Naive thymus-derived CD8-positive, alpha-beta T cell (primary cell): ENCODE data around the gene FEZF1. TPM values are rescaled to one million over a fixed set of nuclear protein-coding genes. Genes with fewer than 3 reads are reported as not detected.
"Not testable (repeated sequence)": the region's sequence is repeated elsewhere in the genome, so short reads cannot be mapped to it uniquely, and the experiment has no call there.

ENCODE experiments used
- ATAC-seq, 2 donors: fragments of 150-1000 bp; cut with Tn5 transposase in 1 of 2; sonication (Bioruptor Pico), chemical (Tn5 transposase) in 1 of 2; 1 replicate in 1 of 2; 2 replicates in 1 of 2; pipeline ENCODE4 v1.10.0; 2021; ENCODE audit warnings: mild to moderate bottlenecking in 2 of 2, moderate library complexity in 2 of 2
- POLR2A ChIA-PET: fragments of 350-600 bp; sonication (Branson Sonifier 250); formaldehyde crosslinking; loops from one replicate; lab custom pipeline; 2021; ENCODE audit warnings: antibody characterized with exemption; lab: Charles Lee
- DNase-seq, 10 donors: peaks; one replicate each; pipeline versions ENCODE4 v3.0.0 to v3.0.0-alpha.2; 2020 to 2022
- H3K27ac Mint-ChIP-seq, 10 donors: one replicate each; pipeline ENCODE4 v1.8.0; 2020 to 2022; ENCODE audit warnings: mild to moderate bottlenecking in 10 of 10, mixed read lengths in 10 of 10, moderate library complexity in 4 of 10, inconsistent platforms in 1 of 10
- H3K27me3 Mint-ChIP-seq, 5 donors: one replicate each; pipeline ENCODE4 v1.8.0; 2021 to 2022; ENCODE audit warnings: mixed read lengths in 5 of 5
- H3K36me3 Mint-ChIP-seq, 3 donors: one replicate each; pipeline ENCODE4 v1.8.0; 2020 to 2022; ENCODE audit warnings: mixed read lengths in 3 of 3, mild to moderate bottlenecking in 2 of 3, inconsistent platforms in 1 of 3
- H3K4me1 Mint-ChIP-seq, 4 donors: one replicate each; pipeline ENCODE4 v1.8.0; 2021 to 2022; ENCODE audit warnings: mixed read lengths in 4 of 4
- H3K4me3 Mint-ChIP-seq, 10 donors: one replicate each; pipeline ENCODE4 v1.8.0; 2020 to 2022; ENCODE audit warnings: mild to moderate bottlenecking in 10 of 10, mixed read lengths in 10 of 10, moderate library complexity in 6 of 10, inconsistent platforms in 1 of 10
- H3K9me3 Mint-ChIP-seq, 9 donors: one replicate each; pipeline ENCODE4 v1.8.0; 2020 to 2022; ENCODE audit warnings: mixed read lengths in 9 of 9, mild to moderate bottlenecking in 3 of 9, inconsistent platforms in 1 of 9, moderate library complexity in 1 of 9
- polyA plus RNA-seq, 3 donors: library from polyadenylated mRNA; unstranded; fragments of 300-500 nt; fragmentation: Illumina TruSeq; gene quantifications; one replicate each; pipeline ENCODE4 v1.2.3, GENCODE V29; 2021
- total RNA-seq, 8 experiments: library from RNA in 2 of 8; stranded (reverse) in 2 of 8; gene quantifications; one replicate each; pipeline ENCODE4 v1.2.3 and lab custom pipeline; 2021 to 2026

The FEZF1 gene
- total and polyA plus RNA-seq, 5 experiments from 2014 or later = not detected

DNA sequence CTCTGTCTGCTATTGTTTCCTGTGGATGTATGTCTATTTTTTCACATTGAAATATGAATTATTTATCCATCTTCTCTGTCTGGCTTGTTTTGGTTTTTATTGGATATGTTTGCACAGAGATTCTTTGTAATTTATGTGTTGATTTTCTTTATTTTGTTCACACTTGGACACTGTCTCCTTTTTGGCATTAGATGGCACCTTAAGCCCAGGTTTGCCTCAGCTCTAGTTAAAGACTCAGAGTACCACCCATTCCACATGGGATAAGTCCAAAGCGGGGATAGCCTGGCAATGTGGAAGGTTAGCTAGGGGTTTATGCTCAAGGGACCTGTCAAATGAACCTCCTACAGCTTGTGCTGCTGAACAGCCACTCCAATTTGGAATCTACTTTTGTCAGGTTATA is 14.1 kb downstream of the FEZF1 start:
- H3K9me3 Mint-ChIP-seq = peaks cover 0 to 35% (median 13%) of the 10 kb centered on the region in 9 donors
- H3K4me1 Mint-ChIP-seq = no peaks in the 10 kb centered on the region
- POLR2A ChIA-PET = no interaction called here
- no peak overlapping the region for H3K4me3 Mint-ChIP-seq
- H3K36me3 Mint-ChIP-seq = peaks cover 0 to 4% (median 0%) of the 10 kb centered on the region in 3 donors
- no peak for ATAC-seq
- H3K27me3 Mint-ChIP-seq = peaks cover 0 to 15% (median 3%) of the 10 kb centered on the region in 5 donors
- no peak for DNase-seq
- H3K27ac Mint-ChIP-seq = no peak overlapping the region

DNA sequence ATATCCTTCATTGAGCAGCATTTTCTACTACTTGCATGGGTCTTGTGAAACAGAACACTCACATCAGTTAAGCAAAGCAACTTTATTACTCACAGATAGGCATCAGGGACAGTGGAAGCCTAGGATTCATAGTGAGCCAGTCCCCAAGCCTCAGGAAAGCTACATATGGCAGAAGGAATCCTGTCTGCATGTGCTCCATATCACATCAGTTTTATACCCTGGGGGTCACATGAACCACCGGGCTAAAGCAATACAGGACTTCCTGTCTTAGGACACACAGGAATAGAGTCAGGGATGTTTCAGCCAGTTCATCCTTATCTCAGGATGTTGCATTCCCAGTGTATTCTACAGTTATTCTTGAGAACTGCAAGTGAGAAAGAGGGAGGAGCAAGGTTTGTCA is 15.1 kb downstream of the FEZF1 start:
- no peak overlapping the region for H3K4me3 Mint-ChIP-seq
- DNase-seq (no peak), ATAC-seq (no peak)
- peaks cover 0 to 35% (median 14%) of the 10 kb centered on the region in 9 donors for H3K9me3 Mint-ChIP-seq
- no peaks in the 10 kb centered on the region for H3K4me1 Mint-ChIP-seq
- peaks cover 0 to 9% (median 1%) of the 10 kb centered on the region in 5 donors for H3K27me3 Mint-ChIP-seq
- H3K36me3 Mint-ChIP-seq = peaks cover 0 to 4% (median 0%) of the 10 kb centered on the region in 3 donors
- H3K27ac Mint-ChIP-seq = no peak overlapping the region
- POLR2A ChIA-PET = no interaction called here

DNA sequence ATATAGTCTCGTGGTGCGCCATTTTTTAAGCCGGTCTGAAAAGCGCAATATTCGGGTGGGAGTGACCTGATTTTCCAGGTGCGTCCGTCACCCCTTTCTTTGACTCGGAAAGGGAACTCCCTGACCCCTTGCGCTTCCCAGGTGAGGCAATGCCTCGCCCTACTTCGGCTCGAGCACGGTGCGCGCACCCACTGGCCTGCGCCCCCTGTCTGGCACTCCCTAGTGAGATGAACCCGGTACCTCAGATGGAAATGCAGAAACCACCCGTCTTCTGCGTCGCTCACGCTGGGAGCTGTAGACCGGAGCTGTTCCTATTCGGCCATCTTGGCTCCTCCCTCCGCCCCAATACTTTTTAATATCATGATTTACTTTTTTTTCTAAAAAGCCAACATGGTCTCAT is 19.9 kb downstream of the FEZF1 start:
- H3K27me3 Mint-ChIP-seq, POLR2A ChIA-PET, DNase-seq: not testable (repeated sequence)

DNA sequence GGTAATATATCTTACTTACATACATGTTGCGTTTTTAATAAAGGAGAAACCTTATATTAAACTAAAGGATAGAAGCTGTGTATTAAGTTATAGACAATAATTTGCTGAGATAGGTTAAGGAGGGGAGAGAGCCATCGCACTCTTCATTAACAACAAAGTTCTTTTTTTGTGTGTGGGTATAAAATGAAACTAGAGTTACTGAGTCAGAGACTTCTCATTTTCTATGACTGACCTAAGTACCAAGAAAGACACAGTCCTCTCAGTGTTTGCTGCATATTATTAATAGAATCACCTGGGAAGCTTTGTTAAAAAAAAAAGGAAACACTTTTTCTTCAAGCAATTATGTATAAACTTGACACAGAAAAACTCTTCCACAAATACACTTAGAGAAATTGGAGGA is 31.4 kb downstream of the FEZF1 start:
- Mint-ChIP-seq H3K27me3 (peaks cover 0 to 3% (median 0%) of the 10 kb centered on the region in 5 donors), H3K4me3 (no peak overlapping the region), H3K4me1 (no peaks in the 10 kb centered on the region), H3K36me3 (no peaks in the 10 kb centered on the region), H3K27ac (no peak overlapping the region), H3K9me3 (peaks cover 0 to 23% (median 2%) of the 10 kb centered on the region in 9 donors)
- DNase-seq (no peak), ATAC-seq (no peak)
- POLR2A ChIA-PET = no interaction called here

More for the DNA sequence above, 19.9 kb downstream of the FEZF1 start:
- H3K36me3 Mint-ChIP-seq, H3K4me1 Mint-ChIP-seq, H3K4me3 Mint-ChIP-seq, ATAC-seq, H3K27ac Mint-ChIP-seq: not testable (repeated sequence)
- H3K9me3 Mint-ChIP-seq = peaks cover 0 to 29% (median 8%) of the 10 kb centered on the region in 9 donors

DNA sequence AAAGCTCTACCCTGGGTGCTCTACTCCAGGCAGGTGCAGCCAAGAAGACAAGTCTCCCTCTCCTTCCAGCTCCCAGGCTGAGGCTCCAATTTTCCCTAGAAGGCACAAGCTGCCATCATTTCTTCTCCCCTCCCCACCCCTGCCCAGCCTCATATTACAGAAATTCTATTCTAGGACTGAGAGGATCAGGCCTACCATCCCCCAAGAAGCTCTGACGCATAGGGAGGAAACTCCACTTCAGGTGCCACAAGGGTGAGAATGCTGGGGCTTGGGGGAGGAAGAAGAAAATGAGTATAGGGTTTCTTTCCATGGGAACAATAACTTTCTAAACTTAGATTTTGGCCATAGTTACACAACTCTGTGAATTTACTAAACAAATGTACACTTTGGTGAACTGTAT is 35.3 kb downstream of the FEZF1 start:
- DNase-seq (no peak), ATAC-seq (no peak)
- Mint-ChIP-seq H3K36me3 (no peaks in the 10 kb centered on the region), H3K27me3 (peaks cover 0 to 4% (median 0%) of the 10 kb centered on the region in 5 donors), H3K4me1 (no peaks in the 10 kb centered on the region), H3K9me3 (peaks cover 0 to 19% (median 0%) of the 10 kb centered on the region in 9 donors), H3K27ac (no peak overlapping the region), H3K4me3 (no peak overlapping the region)
- POLR2A ChIA-PET = no interaction called here

DNA sequence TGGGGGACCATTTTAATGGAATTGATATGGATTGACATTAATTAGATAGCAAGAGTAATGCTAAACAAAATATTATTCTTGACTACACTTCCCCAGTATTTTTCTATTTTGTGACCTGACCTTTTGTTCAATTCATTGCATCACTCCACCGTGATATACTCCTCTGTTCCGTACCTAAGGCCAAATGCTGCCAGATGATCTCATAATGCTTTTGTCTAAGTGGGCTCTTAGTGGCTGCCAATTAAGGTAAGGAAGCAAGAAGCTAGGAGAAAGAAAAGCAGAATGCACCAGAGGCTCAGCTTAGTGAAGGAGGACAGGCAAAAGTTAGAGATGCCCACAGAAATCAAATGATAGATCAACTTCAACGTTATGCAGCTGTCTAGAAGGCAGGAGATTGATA is 36.4 kb downstream of the FEZF1 start:
- peaks cover 0 to 7% (median 0%) of the 10 kb centered on the region in 5 donors for H3K27me3 Mint-ChIP-seq
- peaks cover 0 to 26% (median 0%) of the 10 kb centered on the region in 9 donors for H3K9me3 Mint-ChIP-seq
- no peaks in the 10 kb centered on the region for H3K4me1 Mint-ChIP-seq
- H3K36me3 Mint-ChIP-seq = no peaks in the 10 kb centered on the region
- no peak overlapping the region for H3K4me3 Mint-ChIP-seq
- ATAC-seq (no peak), DNase-seq (no peak)
- H3K27ac Mint-ChIP-seq = no peak overlapping the region
- POLR2A ChIA-PET = no interaction called here

DNA sequence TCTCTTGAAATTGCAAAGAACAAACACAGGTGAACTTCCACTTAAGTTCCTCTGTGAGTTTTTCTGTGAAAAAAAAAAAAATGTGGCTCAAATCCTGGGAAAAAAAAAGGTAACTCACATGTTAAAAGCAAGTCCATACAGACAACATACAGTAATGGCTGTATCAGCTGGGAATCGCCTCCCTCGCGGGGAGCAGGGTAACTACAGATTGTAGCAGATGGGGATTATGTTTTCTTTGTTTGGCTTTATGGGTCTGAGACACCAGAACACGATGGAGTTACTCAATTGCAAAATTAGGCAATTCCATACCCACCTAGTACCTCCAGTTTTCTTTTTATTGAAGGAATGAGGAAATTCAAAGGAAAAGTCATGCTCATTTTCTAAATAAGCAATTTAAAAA is 42.3 kb downstream of the FEZF1 start:
- POLR2A ChIA-PET = no interaction called here
- no peak for ATAC-seq
- peaks cover 0 to 17% (median 1%) of the 10 kb centered on the region in 5 donors for H3K27me3 Mint-ChIP-seq

DNA sequence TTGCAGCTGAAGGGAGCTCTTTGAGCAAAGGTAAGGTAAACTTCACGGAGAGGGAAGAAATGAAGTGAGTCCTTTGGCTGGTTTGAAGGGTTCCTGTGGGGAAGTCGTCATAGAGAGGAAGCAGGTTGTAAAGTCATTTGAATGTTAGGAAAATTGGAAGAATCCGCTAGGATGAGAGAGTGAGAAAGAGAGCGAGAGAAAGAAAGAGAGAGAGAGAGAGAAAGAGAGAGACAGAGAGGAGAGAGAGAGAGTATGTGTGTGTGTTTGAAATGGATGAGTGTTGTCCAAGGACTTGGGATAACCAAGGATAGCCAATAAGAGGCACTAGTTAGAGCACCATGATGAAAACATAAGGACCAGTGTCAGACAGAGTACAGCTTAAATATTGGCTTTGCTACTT is 43.1 kb downstream of the FEZF1 start:
- DNase-seq = no peak
- Mint-ChIP-seq H3K4me3 (no peak overlapping the region), H3K36me3 (no peaks in the 10 kb centered on the region), H3K27me3 (peaks cover 0 to 17% (median 1%) of the 10 kb centered on the region in 5 donors), H3K9me3 (peaks cover 0 to 26% (median 0%) of the 10 kb centered on the region in 9 donors), H3K27ac (no peak overlapping the region), H3K4me1 (no peaks in the 10 kb centered on the region)
- POLR2A ChIA-PET = no interaction called here
- no peak for ATAC-seq

More for the DNA sequence above, 42.3 kb downstream of the FEZF1 start:
- DNase-seq = no peak
- no peaks in the 10 kb centered on the region for H3K4me1 Mint-ChIP-seq
- no peaks in the 10 kb centered on the region for H3K36me3 Mint-ChIP-seq
- H3K27ac Mint-ChIP-seq = no peak overlapping the region
- H3K9me3 Mint-ChIP-seq = peaks cover 0 to 26% (median 0%) of the 10 kb centered on the region in 9 donors
- no peak overlapping the region for H3K4me3 Mint-ChIP-seq

DNA sequence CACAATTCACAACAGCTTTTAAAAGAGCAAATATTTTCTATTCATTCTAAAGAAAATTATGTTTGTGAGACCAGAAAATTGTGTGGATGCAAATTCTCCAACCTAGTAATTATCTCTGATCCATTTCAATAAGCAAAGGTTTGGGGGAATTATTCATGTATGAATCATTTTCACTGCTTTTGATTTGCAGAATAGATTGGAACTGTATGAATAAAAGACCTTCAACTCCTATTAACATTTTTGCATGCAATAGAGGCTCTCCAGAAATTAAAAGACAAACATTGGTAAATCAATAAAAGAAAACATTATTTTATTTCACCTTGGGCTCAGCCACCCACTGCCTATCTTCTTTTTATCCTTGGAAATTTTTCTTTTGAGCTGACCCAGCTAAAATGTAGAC is 43.5 kb downstream of the FEZF1 start:
- Mint-ChIP-seq H3K4me1 (no peaks in the 10 kb centered on the region), H3K27me3 (peaks cover 0 to 17% (median 1%) of the 10 kb centered on the region in 5 donors), H3K36me3 (no peaks in the 10 kb centered on the region), H3K9me3 (peaks cover 0 to 25% (median 0%) of the 10 kb centered on the region in 9 donors), H3K4me3 (no peak overlapping the region), H3K27ac (no peak overlapping the region)
- no peak for DNase-seq
- no peak for ATAC-seq
- POLR2A ChIA-PET = no interaction called here

DNA sequence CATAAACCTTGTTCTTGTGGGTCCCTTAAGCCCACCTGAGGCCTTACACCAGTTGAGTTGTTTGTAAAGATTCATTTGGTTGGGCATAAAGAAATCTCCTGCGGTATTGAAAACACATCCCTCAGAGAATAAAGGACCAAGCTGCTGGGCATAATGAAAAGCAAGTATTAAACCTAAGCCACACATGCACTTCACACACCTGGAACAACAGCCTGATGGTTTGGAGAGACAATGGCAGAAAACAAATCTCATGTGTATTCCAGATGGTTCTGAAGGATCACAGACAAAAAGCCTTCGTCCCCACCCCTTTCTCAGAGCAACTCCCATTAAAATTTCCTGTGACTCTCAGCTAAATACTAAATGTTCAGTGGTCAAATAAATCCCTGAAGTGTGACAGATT is 44.2 kb downstream of the FEZF1 start:
- DNase-seq (no peak), ATAC-seq (no peak)
- peaks cover 0 to 18% (median 0%) of the 10 kb centered on the region in 9 donors for H3K9me3 Mint-ChIP-seq
- POLR2A ChIA-PET = no interaction called here
- peaks cover 0 to 17% (median 1%) of the 10 kb centered on the region in 5 donors for H3K27me3 Mint-ChIP-seq
- H3K4me1 Mint-ChIP-seq = no peaks in the 10 kb centered on the region
- no peaks in the 10 kb centered on the region for H3K36me3 Mint-ChIP-seq
- no peak overlapping the region for H3K4me3 Mint-ChIP-seq
- H3K27ac Mint-ChIP-seq = no peak overlapping the region

DNA sequence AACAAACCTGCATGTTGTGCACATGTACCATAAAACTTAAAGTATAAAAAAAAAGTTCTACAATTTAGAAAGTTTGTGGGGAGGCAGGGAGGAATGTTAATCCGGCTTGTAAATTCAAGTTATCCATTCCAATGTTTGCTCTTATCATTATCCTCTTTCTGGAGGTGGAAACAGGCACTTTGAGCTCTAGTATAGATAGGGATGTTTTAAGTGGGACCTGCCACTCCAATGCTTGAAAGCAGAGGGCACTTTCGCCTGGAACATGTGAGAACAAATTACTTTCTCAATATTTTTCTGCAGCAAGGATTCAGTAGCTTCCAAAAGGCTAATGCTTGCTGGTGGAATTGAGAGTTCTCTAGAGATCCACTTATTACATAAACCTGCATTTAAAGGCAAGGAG is 45.6 kb downstream of the FEZF1 start:
- no peaks in the 10 kb centered on the region for H3K36me3 Mint-ChIP-seq
- H3K4me1 Mint-ChIP-seq = no peaks in the 10 kb centered on the region
- H3K4me3 Mint-ChIP-seq = no peak overlapping the region
- POLR2A ChIA-PET = no interaction called here
- no peak for ATAC-seq
- H3K27ac Mint-ChIP-seq = no peak overlapping the region
- peaks cover 0 to 11% (median 1%) of the 10 kb centered on the region in 5 donors for H3K27me3 Mint-ChIP-seq
- peaks cover 0 to 4% (median 0%) of the 10 kb centered on the region in 9 donors for H3K9me3 Mint-ChIP-seq
- no peak for DNase-seq

DNA sequence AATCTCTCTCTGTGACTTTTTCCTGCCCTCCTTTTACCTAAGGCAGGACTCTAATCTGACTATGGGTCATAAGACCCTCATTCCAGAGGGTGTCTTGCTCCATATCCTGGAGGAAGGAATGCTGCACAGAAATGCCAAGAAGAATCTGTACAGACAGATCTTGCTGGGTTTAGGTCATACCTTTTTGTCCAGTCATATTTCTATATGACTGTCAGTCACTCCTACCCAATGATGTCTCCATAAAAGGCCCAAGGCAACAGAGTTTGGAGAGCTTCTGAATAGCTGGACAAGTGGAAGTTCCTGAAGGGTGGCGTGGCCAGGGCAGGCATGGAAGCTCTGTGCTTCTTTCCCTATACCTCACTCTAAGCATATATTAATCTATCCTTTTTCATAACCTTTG is 47.5 kb downstream of the FEZF1 start:
- Mint-ChIP-seq H3K9me3 (peaks cover 0 to 2% (median 0%) of the 10 kb centered on the region in 9 donors), H3K27ac (no peak overlapping the region), H3K4me3 (no peak overlapping the region), H3K36me3 (no peaks in the 10 kb centered on the region), H3K4me1 (no peaks in the 10 kb centered on the region), H3K27me3 (peaks cover 0 to 11% (median 2%) of the 10 kb centered on the region in 5 donors)
- DNase-seq = no peak
- no peak for ATAC-seq
- POLR2A ChIA-PET = no interaction called here

DNA sequence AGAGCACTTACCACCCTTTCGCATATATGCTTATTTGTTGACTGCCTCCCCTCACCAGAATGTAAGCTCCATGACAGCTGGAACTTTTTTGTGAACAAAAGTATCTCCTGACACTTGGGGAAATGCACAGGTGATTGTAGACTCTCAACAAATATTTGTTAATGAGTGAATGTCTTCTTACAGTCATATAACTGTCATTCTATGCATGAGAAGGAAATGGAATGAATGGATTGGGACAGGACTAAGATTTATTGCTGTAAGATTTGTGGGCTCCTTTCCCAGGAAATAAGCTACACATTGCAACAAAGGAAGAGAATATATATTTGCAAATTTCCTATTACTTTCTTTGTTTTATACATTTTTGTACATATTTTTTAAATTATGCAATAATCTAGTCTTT is 48.5 kb downstream of the FEZF1 start:
- Mint-ChIP-seq H3K9me3 (peaks cover 0 to 2% (median 0%) of the 10 kb centered on the region in 9 donors), H3K27me3 (peaks cover 0 to 6% (median 1%) of the 10 kb centered on the region in 5 donors), H3K27ac (no peak overlapping the region), H3K4me3 (no peak overlapping the region), H3K36me3 (no peaks in the 10 kb centered on the region), H3K4me1 (no peaks in the 10 kb centered on the region)
- no peak for DNase-seq
- ATAC-seq = no peak
- POLR2A ChIA-PET = no interaction called here

DNA sequence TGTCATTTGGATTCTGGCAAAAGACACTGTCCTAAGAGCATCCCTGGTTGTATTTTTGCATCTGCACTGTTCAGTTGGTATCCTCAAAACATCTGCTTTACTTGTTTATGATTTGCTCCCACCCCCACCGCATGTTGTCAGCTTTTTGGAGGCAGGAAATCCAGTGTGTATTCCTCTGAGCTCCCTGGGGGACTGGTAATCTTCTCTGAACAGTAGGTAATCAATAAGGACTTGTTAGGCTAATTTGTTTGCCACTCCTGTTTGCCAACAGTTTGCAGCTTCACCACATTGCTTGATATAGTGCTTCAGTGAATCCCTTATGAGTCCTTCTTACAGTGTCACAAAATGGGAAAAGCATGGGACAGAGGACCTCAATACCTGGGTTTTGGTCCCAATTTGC is 49.1 kb downstream of the FEZF1 start:
- no peak for ATAC-seq
- DNase-seq = no peak
- Mint-ChIP-seq H3K4me3 (no peak overlapping the region), H3K27me3 (peaks cover 0 to 6% (median 1%) of the 10 kb centered on the region in 5 donors), H3K4me1 (no peaks in the 10 kb centered on the region), H3K36me3 (no peaks in the 10 kb centered on the region), H3K27ac (no peak overlapping the region), H3K9me3 (peaks cover 0 to 2% (median 0%) of the 10 kb centered on the region in 9 donors)
- POLR2A ChIA-PET = no interaction called here
